ENCODE measurements around the gene AFF1. TPM values are rescaled to one million over a fixed set of nuclear protein-coding genes. Genes with fewer than 3 reads are reported as not detected.
A peak's percentile ranks its signal among the peaks of the same experiment; 100 is the strongest.

Gene AFF1
- polyA plus RNA-seq, 1 donor (not counting 4 experiments of a cell fraction or from before 2014, with no cell fraction given), result 14.4 TPM

DNA sequence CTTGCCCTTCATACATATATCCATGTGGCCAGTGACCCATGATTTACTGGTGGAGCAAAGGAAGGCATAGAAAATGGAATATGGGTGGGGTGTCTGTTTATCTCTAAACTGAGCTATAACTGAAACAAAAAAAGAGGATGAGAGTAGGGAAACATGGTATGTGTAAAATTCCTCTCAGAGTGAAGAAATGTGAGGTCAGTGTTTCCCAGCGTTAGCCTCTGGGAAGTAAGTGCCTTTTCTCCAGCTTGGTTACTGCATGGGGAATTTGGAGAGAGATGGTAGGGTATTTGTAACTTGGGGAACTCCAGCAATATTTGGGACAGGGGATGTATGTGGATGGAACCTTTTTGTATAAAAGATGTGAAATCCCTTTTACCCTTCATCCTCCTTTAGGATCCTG is 89.4 kb downstream of the AFF1 start:
- H3K36me3 ChIP-seq (ENCODE audit: control insufficient read depth in 2 of 2, extremely low read depth in 1 of 2, insufficient read depth in 2 of 2, low read length in 2 of 2), result peaks cover 0 to 1% of the 10 kb centered on the region in 2 experiments
- no peaks in the 10 kb centered on the region for H3K9me3 ChIP-seq (ENCODE audit: control insufficient read depth, low read depth, low read length)
- TF ChIP-seq, protein P1, sequence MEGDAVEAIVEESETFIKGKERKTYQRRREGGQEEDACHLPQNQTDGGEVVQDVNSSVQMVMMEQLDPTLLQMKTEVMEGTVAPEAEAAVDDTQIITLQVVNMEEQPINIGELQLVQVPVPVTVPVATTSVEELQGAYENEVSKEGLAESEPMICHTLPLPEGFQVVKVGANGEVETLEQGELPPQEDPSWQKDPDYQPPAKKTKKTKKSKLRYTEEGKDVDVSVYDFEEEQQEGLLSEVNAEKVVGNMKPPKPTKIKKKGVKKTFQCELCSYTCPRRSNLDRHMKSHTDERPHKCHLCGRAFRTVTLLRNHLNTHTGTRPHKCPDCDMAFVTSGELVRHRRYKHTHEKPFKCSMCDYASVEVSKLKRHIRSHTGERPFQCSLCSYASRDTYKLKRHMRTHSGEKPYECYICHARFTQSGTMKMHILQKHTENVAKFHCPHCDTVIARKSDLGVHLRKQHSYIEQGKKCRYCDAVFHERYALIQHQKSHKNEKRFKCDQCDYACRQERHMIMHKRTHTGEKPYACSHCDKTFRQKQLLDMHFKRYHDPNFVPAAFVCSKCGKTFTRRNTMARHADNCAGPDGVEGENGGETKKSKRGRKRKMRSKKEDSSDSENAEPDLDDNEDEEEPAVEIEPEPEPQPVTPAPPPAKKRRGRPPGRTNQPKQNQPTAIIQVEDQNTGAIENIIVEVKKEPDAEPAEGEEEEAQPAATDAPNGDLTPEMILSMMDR (optimal IDR thresholded peaks at IDR 0.05 in 1 of 3, IDR thresholded peaks at IDR 0.05 in 1 of 3, conservative IDR thresholded peaks at IDR 0.05 in 1 of 3; ENCODE audit: extremely low read depth in 1 of 3, insufficient read depth in 2 of 3, low read length in 3 of 3), result no peak
- no peak for TF ChIP-seq EZH2 (IDR thresholded peaks at IDR 0.05; ENCODE audit: low read length)
- H3K79me2 ChIP-seq (ENCODE audit: control insufficient read depth, insufficient read depth, low read length), result peaks cover 46% of the 10 kb centered on the region
- FAIRE-seq (no peak), DNase-seq (ENCODE audit: low read depth, low spot score) (no peak)
- no peak overlapping the region for H3K9ac ChIP-seq (ENCODE audit: control insufficient read depth, extremely low read depth, insufficient read depth, low read length)
- no peaks in the 10 kb centered on the region for H3K9me1 ChIP-seq (ENCODE audit: control insufficient read depth, extremely low read depth, insufficient read depth, low read length)
- H2AFZ ChIP-seq (ENCODE audit: control insufficient read depth, low read length), result no peak overlapping the region
- H3K4me3 ChIP-seq (ENCODE audit: control insufficient read depth in 2 of 3, extremely low read depth in 1 of 3, insufficient read depth in 2 of 3, low read depth in 1 of 3, low read length in 3 of 3), result no peak overlapping the region
- no peaks in the 10 kb centered on the region for H3K4me1 ChIP-seq (ENCODE audit: control insufficient read depth, extremely low read depth, insufficient read depth, low read length)
- no peak overlapping the region for H3K4me2 ChIP-seq (ENCODE audit: control insufficient read depth, extremely low read depth, insufficient read depth, low read depth, low read length)
- dilution Hi-C loops (cut with MboI; ENCODE audit: extremely low pct_ligation_motif_present, low sequenced_read_pairs), result no loop called here
- H3K27me3 ChIP-seq (ENCODE audit: control insufficient read depth, extremely low read depth, insufficient read depth, low read length), result no peaks in the 10 kb centered on the region
- H4K20me1 ChIP-seq (ENCODE audit: control insufficient read depth, extremely low read depth, insufficient read depth, low read length), result no peaks in the 10 kb centered on the region
- H3K27ac ChIP-seq (ENCODE audit: control insufficient read depth, insufficient read depth, low read length), result no peak overlapping the region

- DNase-seq (ENCODE audit: low read depth, low spot score) (no peak), FAIRE-seq (peak; percentile 67)
- dilution Hi-C loops (cut with MboI; ENCODE audit: extremely low pct_ligation_motif_present, low sequenced_read_pairs), result no loop called here
- H3K9me1 ChIP-seq (ENCODE audit: control insufficient read depth, extremely low read depth, insufficient read depth, low read length), result no peaks in the 10 kb centered on the region
- H3K9ac ChIP-seq (ENCODE audit: control insufficient read depth, extremely low read depth, insufficient read depth, low read length), result no peak overlapping the region
- peaks cover 41% of the 10 kb centered on the region for H3K79me2 ChIP-seq (ENCODE audit: control insufficient read depth, insufficient read depth, low read length)
- no peaks in the 10 kb centered on the region for H4K20me1 ChIP-seq (ENCODE audit: control insufficient read depth, extremely low read depth, insufficient read depth, low read length)
- H3K4me1 ChIP-seq (ENCODE audit: control insufficient read depth, extremely low read depth, insufficient read depth, low read length), result no peaks in the 10 kb centered on the region
- peaks cover 0 to 1% of the 10 kb centered on the region in 2 experiments for H3K36me3 ChIP-seq (ENCODE audit: control insufficient read depth in 2 of 2, extremely low read depth in 1 of 2, insufficient read depth in 2 of 2, low read length in 2 of 2)
- no peak overlapping the region for H3K4me2 ChIP-seq (ENCODE audit: control insufficient read depth, extremely low read depth, insufficient read depth, low read depth, low read length)
- H3K27me3 ChIP-seq (ENCODE audit: control insufficient read depth, extremely low read depth, insufficient read depth, low read length), result no peaks in the 10 kb centered on the region
- no peak overlapping the region for H3K4me3 ChIP-seq (ENCODE audit: control insufficient read depth in 2 of 3, extremely low read depth in 1 of 3, insufficient read depth in 2 of 3, low read depth in 1 of 3, low read length in 3 of 3)
- TF ChIP-seq, protein P1 (optimal IDR thresholded peaks at IDR 0.05 in 1 of 3, IDR thresholded peaks at IDR 0.05 in 1 of 3, conservative IDR thresholded peaks at IDR 0.05 in 1 of 3; ENCODE audit: extremely low read depth in 1 of 3, insufficient read depth in 2 of 3, low read length in 3 of 3), result no peak
- no peak for TF ChIP-seq EZH2 (IDR thresholded peaks at IDR 0.05; ENCODE audit: low read length)
- H3K27ac ChIP-seq (ENCODE audit: control insufficient read depth, insufficient read depth, low read length), result no peak overlapping the region
- no peak overlapping the region for H2AFZ ChIP-seq (ENCODE audit: control insufficient read depth, low read length)
- no peaks in the 10 kb centered on the region for H3K9me3 ChIP-seq (ENCODE audit: control insufficient read depth, low read depth, low read length)
Observed at GRCh38 chr4:87025023-87025613, 90.3 kb downstream of the AFF1 start.

All from keratinocyte (primary cell).